ENCODE results near the gene ANKRD44.

- TF ChIP-seq POLR2A (IDR thresholded peaks at IDR 0.05), result no peak
- no peak for TF ChIP-seq CTCF (IDR thresholded peaks at IDR 0.05)
Measured at GRCh38 chr2:196980473-196980872, 330.1 kb downstream of the ANKRD44 start.

All from gastroesophageal sphincter (tissue), 3 donors.